CD4-positive, alpha-beta T cell (primary cell): ENCODE results near the gene NRL. TPM values are rescaled to one million over a fixed set of nuclear protein-coding genes. Genes with fewer than 3 reads are reported as not detected.

Experiments used
- ATAC-seq: fragments of 200-7000 bp; cut with Tn5 transposase; one replicate; pipeline ENCODE4 v1.10.0; 2022; ENCODE audit warnings: mild to moderate bottlenecking; ENCODE audit not compliant: poor library complexity
- CTCF ChIA-PET: fragments of 350-600 bp; sonication (Branson Sonifier 250); formaldehyde crosslinking; loops from one replicate; lab custom pipeline; 2021; ENCODE audit warnings: antibody characterized with exemption, inconsistent platforms; lab: Charles Lee
- POLR2A ChIA-PET: fragments of 350-600 bp; sonication (Branson Sonifier 250); formaldehyde crosslinking; loops from one replicate; lab custom pipeline; 2021; ENCODE audit warnings: antibody characterized with exemption, inconsistent platforms; lab: Charles Lee
- DNase-seq, 14 experiments: peaks; one replicate each; pipeline ENCODE4 v3.0.0-alpha.2; 2013 to 2020; ENCODE audit warnings: mixed read lengths in 2 of 14
- H3K27ac ChIP-seq, 2 donors: one replicate each; pipeline versions ENCODE4 v1.5.1 to v1.7.0; 2013; ENCODE audit warnings: low read length in 2 of 2, low read depth in 1 of 2, mild to moderate bottlenecking in 1 of 2
- H3K27me3 ChIP-seq, 2 experiments: 1 replicate in 1 of 2; 2 replicates in 1 of 2; pipeline versions ENCODE4 v1.6.1 to v1.7.0; 2013; ENCODE audit warnings: low read length in 2 of 2, control low read depth in 1 of 2, mild to moderate bottlenecking in 1 of 2, moderate library complexity in 1 of 2; ENCODE audit not compliant: insufficient read depth in 2 of 2, control insufficient read depth in 1 of 2
- H3K36me3 ChIP-seq: one replicate; pipeline ENCODE4 v1.6.1; 2013; ENCODE audit warnings: low read length, control low read depth; ENCODE audit not compliant: insufficient read depth
- H3K4me1 ChIP-seq: one replicate; pipeline ENCODE4 v1.6.1; 2013; ENCODE audit warnings: low read length, control low read depth; ENCODE audit not compliant: insufficient read depth
- H3K4me3 ChIP-seq: one replicate; pipeline ENCODE4 v1.5.1; 2013; ENCODE audit warnings: mild to moderate bottlenecking, low read length, moderate library complexity
- H3K9me3 ChIP-seq, 2 experiments: 1 replicate in 1 of 2; 2 replicates in 1 of 2; pipeline versions ENCODE4 v1.6.1 to v1.7.0; 2013; ENCODE audit warnings: low read length in 2 of 2, mild to moderate bottlenecking in 2 of 2, control low read depth in 1 of 2, moderate library complexity in 1 of 2; ENCODE audit not compliant: control insufficient read depth in 1 of 2, insufficient read depth in 1 of 2
- H3K27ac Mint-ChIP-seq: one replicate; pipeline ENCODE4 v1.8.0; 2020; ENCODE audit warnings: mixed read lengths
- H3K27me3 Mint-ChIP-seq: one replicate; pipeline ENCODE4 v1.8.0; 2021; ENCODE audit warnings: mixed read lengths
- H3K36me3 Mint-ChIP-seq: one replicate; pipeline ENCODE4 v1.8.0; 2021; ENCODE audit warnings: low read depth, mixed read lengths
- H3K4me1 Mint-ChIP-seq: one replicate; pipeline ENCODE4 v1.8.0; 2021; ENCODE audit warnings: low read depth, mixed read lengths
- H3K4me3 Mint-ChIP-seq: one replicate; pipeline ENCODE4 v1.8.0; 2020; ENCODE audit warnings: mild to moderate bottlenecking, mixed read lengths
- H3K9me3 Mint-ChIP-seq: one replicate; pipeline ENCODE4 v1.8.0; 2020; ENCODE audit warnings: mixed read lengths
- intact Hi-C, 2 experiments: fragments of 100-400 bp; cut with DNase I in 1 of 2; cut with micrococcal nuclease in 1 of 2; formaldehyde crosslinking; loops; one replicate each; pipeline versions ENCODE4 v1.15.1 to v1.9.0; 2023 to 2025; cut with DNase I, micrococcal nuclease
- total RNA-seq, 174 experiments: library from RNA in 2 of 174; stranded (reverse) in 2 of 174; gene quantifications; one replicate each; pipeline ENCODE4 v1.2.3 and lab custom pipeline; 2021 to 2026
- TF ChIP-seq, protein P1 (sequence below): fragments of 200-600 bp; IDR thresholded peaks from one replicate; pipeline ENCODE4 v1.8.0; 2022; ENCODE audit warnings: antibody characterized with exemption, mild to moderate bottlenecking

The NRL gene
- total RNA-seq, 2 experiments from 2014 or later, result 1.6 to 1.9 TPM

DNA sequence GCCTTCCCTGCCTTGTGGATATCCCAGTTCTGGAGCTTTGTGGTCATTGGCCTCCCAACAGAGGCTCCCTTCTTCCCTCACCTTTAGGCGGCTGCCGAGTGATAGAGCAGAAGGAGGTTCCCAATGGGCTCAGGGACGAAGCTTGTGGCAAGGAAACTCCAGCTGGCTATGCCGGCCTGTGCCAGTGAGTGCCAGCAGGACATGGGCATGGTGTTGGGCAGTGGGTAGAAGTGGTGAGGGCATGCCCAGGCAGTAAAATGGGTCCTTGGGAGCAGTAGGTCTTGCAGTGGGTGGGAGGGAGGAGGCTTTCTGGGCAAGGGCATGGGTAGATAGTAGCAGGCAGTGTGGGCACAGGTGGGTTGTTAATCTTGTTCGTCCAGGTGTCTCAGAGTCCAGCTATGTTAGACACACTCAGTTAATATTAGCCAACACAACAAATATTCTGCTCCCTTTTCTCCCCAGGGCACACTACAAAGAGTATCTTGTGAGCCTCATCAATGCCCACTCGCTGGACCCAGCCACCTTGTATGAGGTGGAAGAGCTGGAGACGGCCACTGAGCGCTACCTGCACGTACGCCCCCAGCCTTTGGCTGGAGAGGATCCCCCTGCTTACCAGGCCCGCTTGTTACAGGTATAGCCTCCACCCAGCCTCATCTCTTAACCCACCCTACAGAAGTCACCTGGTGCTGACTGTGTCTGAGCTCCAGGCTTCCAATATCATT, 45.2 kb upstream of the NRL start:
- intact Hi-C loops, result loop anchor here (1.0 to 5.0 kb wide), 5 partner anchors 12 to 148 kb away; partner anchors contain the start of genes CHMP4A (in 1 of the 2), DCAF11 (in 1 of the 2), NRL (in 1 of the 2) and PSME1 (in 1 of the 2)
- H3K27ac ChIP-seq, result peak overlapping the region; percentile 97 to 98
- TF ChIP-seq, protein P1, sequence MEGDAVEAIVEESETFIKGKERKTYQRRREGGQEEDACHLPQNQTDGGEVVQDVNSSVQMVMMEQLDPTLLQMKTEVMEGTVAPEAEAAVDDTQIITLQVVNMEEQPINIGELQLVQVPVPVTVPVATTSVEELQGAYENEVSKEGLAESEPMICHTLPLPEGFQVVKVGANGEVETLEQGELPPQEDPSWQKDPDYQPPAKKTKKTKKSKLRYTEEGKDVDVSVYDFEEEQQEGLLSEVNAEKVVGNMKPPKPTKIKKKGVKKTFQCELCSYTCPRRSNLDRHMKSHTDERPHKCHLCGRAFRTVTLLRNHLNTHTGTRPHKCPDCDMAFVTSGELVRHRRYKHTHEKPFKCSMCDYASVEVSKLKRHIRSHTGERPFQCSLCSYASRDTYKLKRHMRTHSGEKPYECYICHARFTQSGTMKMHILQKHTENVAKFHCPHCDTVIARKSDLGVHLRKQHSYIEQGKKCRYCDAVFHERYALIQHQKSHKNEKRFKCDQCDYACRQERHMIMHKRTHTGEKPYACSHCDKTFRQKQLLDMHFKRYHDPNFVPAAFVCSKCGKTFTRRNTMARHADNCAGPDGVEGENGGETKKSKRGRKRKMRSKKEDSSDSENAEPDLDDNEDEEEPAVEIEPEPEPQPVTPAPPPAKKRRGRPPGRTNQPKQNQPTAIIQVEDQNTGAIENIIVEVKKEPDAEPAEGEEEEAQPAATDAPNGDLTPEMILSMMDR, result no peak
- Mint-ChIP-seq H3K36me3 (peaks cover 87% of the 10 kb centered on the region), H3K4me1 (peaks cover 50% of the 10 kb centered on the region), H3K9me3 (no peaks in the 10 kb centered on the region), H3K27ac (peak overlapping the region; percentile 98), H3K4me3 (peak overlapping the region; percentile 37), H3K27me3 (no peaks in the 10 kb centered on the region)
- no peak overlapping the region for H3K4me3 ChIP-seq
- H3K9me3 ChIP-seq, result no peaks in the 10 kb centered on the region
- ATAC-seq, result no peak
- H3K4me1 ChIP-seq, result peaks cover 43% of the 10 kb centered on the region
- H3K36me3 ChIP-seq, result peaks cover 74% of the 10 kb centered on the region
- no peak for DNase-seq
- H3K27me3 ChIP-seq, result no peaks in the 10 kb centered on the region
- ChIA-PET POLR2A (interaction anchor here (0.6 to 5.0 kb wide), 14 partner anchors 11 to 271 kb away, joined by 3 to 154 read pairs (median 44); partner anchors contain the start of genes CHMP4A, DCAF11, EMC9 and IPO4), CTCF (interaction anchor here (0.7 to 3.1 kb wide), 12 partner anchors 10 to 277 kb away, joined by 3 to 32 read pairs (median 10); partner anchors contain the start of genes DCAF11, EMC9, IPO4 and NRL)

DNA sequence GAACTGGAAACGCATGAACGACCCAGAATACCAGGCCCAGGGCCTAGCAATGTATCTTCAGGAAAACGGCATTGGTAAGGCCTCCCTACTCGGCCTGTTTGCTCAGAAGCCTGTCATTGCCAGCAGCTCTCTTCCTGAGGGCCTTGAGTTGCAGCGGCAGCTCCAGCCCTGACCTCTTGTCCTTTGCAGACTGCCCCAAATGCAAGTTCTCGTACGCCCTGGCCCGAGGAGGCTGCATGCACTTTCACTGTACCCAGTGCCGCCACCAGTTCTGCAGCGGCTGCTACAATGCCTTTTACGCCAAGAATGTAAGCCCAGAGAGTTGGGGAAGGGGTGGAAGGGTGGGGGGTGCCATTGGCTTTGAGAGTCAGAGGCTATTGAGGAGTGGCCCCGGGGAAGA, 42.6 kb upstream of the NRL start:
- Mint-ChIP-seq H3K4me3 (no peak overlapping the region), H3K27ac (peak overlapping the region; percentile 13), H3K36me3 (peaks cover 79% of the 10 kb centered on the region), H3K9me3 (no peaks in the 10 kb centered on the region), H3K4me1 (peaks cover 27% of the 10 kb centered on the region), H3K27me3 (no peaks in the 10 kb centered on the region)
- Histone ChIP-seq H3K27ac (no peak overlapping the region), H3K4me3 (no peak overlapping the region), H3K4me1 (peaks cover 17% of the 10 kb centered on the region), H3K36me3 (peaks cover 59% of the 10 kb centered on the region), H3K9me3 (no peaks in the 10 kb centered on the region), H3K27me3 (no peaks in the 10 kb centered on the region)
- intact Hi-C loops, result no loop called here
- ChIA-PET CTCF (no interaction called here), POLR2A (interaction anchor here (1.6 to 2.8 kb wide), 2 partner anchors 10 to 43 kb away, joined by 7 to 16 read pairs; partner anchors contain the start of genes DCAF11, NRL, PSME2 and RNF31)
- TF ChIP-seq, protein P1, result no peak
- no peak for DNase-seq
- no peak for ATAC-seq

DNA sequence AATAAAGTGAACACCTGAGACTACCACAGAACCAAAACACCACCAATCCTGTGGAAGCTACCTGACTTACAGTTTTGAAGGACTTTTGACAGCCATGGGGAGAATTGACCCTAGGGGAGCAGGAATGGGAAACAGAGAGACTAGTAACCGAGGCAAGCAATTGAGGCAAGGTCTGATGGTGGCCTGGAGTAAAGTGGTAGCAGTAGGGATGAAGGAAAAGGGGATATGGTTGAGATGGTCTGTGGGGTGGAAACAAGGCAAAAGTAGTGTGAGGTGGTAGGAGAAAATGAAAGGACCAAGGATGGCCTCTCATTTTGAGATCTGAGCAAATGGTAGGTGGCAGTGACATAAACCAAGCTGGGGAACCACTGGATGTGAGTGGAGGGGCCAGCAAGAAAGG, 42.1 kb upstream of the NRL start:
- no peaks in the 10 kb centered on the region for H3K27me3 Mint-ChIP-seq
- H3K36me3 ChIP-seq, result peaks cover 63% of the 10 kb centered on the region
- no peaks in the 10 kb centered on the region for H3K9me3 ChIP-seq
- CTCF ChIA-PET, result no interaction called here
- DNase-seq, result no peak
- H3K27me3 ChIP-seq, result no peaks in the 10 kb centered on the region
- no peaks in the 10 kb centered on the region for H3K9me3 Mint-ChIP-seq
- peaks cover 79% of the 10 kb centered on the region for H3K36me3 Mint-ChIP-seq
- intact Hi-C loops, result no loop called here
- H3K4me1 Mint-ChIP-seq, result peaks cover 22% of the 10 kb centered on the region
- H3K4me3 ChIP-seq, result no peak overlapping the region
- no peak overlapping the region for H3K27ac ChIP-seq
- POLR2A ChIA-PET, result interaction anchor here (1.6 to 2.8 kb wide), 2 partner anchors 10 to 43 kb away, joined by 7 to 16 read pairs; partner anchors contain the start of genes DCAF11, NRL, PSME2 and RNF31
- TF ChIP-seq, protein P1, result no peak
- ATAC-seq, result no peak
- no peak overlapping the region for H3K4me3 Mint-ChIP-seq
- H3K27ac Mint-ChIP-seq, result peak overlapping the region; percentile 13
- H3K4me1 ChIP-seq, result peaks cover 12% of the 10 kb centered on the region
